GM12873 (cell line): ENCODE data around the gene CYP2S1.

Experiments
- TF ChIP-seq, protein P1 (sequence below): IDR thresholded peaks from 2 replicates; pipeline ENCODE4 v1.5.1; 2012; ENCODE audit warnings: low read depth, mild to moderate bottlenecking, moderate library complexity, low read length, control low read depth; ENCODE audit not compliant: insufficient read depth; ENCODE audit errors: missing control alignments

The CYP2S1 gene

DNA sequence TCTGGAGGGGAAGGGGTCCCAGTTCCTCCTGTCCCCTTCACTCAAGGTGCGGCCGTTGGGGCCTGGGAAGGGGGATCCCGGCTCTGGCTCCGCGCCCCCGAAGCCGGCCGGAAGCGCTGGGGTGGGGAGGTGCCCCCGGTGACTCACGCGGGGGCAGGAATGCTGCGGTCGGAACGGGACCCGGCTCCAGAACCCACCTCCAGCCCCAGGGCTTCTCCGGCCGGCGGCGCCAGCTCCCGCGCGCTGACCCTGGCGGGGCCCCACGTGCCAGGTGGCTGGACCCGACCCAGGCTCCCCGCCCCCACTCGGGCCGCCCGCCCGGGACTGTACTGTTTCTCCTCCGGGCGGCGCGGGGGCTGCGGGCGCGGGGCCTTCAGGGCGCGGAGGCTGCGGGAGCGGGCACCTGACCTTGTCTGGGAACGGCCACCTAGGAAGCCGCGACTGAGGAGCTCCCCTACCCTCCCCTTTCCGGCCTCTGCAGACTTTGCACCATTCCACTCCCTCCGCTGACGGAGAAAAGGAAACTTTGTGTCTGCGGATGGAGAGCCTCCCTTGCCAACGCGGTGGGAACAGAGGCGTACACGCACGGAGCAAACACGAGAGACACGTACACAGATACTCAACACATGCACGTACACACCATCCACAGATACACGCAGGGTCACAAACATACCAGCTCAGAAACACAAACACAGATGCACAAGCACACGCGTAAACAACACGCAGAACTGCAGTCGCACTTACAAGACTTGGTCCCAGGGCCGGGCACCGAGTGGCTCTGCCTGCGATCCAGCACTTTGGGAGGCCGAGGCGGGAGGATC is 33.2 kb downstream of the CYP2S1 start:
- TF ChIP-seq, protein P1, sequence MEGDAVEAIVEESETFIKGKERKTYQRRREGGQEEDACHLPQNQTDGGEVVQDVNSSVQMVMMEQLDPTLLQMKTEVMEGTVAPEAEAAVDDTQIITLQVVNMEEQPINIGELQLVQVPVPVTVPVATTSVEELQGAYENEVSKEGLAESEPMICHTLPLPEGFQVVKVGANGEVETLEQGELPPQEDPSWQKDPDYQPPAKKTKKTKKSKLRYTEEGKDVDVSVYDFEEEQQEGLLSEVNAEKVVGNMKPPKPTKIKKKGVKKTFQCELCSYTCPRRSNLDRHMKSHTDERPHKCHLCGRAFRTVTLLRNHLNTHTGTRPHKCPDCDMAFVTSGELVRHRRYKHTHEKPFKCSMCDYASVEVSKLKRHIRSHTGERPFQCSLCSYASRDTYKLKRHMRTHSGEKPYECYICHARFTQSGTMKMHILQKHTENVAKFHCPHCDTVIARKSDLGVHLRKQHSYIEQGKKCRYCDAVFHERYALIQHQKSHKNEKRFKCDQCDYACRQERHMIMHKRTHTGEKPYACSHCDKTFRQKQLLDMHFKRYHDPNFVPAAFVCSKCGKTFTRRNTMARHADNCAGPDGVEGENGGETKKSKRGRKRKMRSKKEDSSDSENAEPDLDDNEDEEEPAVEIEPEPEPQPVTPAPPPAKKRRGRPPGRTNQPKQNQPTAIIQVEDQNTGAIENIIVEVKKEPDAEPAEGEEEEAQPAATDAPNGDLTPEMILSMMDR = no peak

DNA sequence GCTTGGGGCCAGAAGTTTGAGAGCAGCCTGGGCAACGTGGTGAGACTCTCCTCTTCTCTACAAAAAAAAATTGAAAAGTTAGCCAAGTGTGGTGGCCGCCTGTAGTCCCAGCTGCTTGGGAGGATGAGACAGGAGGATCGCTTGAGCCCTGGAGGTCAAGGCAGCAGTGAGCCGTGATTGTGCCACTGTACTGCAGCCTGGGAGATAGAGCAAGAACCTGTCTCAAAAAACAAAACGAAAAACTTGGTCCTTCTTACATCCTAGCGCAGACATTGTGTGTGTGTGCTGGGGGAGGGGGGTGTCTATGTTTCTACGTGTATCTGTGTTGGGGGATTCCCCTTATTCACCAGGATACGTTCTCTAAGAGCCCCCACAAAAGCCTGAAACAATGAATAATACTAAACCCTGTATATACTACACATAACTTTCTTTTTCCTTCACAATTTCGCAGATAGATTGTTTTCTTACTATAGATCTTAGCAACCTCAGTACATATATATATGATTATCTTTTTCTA is 33.9 kb downstream of the CYP2S1 start:
- TF ChIP-seq, protein P1 = no peak

DNA sequence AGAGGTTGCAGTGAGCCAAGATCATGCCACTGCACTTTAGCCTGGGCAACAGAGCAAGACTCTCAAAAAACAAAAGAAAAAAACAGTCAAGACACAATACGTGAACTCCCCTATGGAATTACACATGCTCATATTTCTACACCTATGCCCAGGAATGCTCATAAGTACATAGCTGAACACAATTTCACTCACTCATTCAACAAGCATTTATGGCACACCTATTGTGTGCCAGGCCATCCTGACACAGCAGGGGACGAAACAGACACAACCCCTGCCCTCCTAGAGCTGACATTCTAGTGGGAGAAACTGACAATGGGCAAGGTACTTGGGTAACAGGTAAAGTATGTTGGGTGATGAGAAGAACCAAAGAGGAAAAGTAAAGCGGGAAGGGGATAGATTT is 35.5 kb downstream of the CYP2S1 start:
- TF ChIP-seq, protein P1 = no peak

DNA sequence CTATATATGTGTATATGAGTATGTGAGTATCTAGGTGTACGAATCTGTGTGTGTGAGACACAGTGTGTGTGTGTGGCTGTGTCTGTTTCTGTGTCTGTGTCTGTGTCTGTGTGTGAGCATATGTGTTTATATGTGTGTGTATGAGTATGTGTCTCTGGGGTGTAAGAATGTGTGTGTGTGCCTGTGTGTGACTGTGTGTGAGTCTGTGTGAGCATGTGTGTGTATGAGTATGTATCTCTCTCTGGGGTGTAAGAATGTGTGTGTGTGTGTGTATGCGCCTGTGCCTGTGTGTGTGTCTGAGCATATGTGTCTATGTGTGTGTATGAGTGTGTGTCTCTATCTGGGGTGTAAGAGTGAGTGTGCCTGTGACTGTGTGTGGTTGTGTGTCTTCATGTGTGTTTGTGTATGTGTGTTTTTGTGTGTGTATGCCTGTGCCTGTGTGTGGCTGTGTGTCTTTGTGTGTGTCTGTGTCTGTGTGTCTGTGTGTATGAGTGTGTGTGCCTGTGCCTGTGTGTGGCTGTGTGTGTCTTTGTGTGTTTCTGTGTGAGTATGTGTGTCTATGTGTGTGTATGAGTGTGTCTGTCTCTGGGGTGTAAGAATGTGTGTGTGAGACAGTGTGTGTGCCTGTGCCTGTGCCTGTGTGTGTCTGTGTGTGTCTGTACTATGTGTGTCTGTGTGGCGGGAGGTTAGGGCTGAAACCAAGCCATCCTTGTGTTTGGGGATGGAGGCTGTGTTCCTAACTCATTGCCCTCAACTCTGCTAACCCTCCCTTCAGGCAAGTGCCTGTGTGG is 37.2 kb downstream of the CYP2S1 start:
- TF ChIP-seq, protein P1 = no peak

DNA sequence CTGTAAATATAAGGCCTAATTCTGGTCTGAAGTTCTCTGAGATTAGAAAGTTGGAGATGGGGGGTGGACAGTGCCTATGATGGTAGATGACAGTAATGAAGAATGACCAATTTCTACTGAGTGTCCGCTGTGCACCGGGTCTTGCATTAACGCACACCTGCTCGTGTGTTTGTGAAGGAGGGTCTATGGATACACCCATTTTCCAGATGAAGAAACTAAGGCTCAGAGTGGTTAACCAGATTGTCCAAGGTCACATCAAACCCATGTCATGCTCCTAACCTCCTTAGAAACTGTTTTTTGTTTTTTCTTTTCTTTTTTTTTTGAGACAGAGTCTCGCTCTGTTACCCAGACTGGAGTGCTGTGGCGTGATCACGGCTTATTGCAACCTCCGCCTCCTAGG is 39.7 kb downstream of the CYP2S1 start:
- TF ChIP-seq, protein P1 = no peak

DNA sequence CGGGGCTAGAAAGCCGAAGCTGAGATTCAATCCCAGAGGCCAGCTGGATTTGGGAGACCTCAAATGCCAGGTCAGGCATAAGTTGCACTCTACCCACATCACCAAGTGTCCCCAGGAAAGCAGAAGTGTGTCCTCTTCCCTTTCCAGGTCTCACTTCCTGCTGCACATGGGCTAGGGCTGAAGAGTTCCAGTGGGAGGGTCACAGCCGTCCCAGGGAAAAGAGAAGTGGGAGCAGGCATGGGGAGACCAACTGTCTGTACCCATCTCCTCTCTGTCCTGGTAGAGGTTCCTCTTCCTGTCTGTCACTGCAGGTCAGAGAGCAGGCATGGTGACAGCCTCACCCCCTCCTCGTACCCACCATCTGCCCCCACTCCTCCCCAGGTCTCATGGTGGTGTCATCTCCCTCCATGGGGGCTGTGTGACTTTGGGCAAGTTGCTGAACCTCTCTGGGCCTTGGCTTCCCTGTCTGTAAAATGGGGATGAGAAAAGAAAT is 40.8 kb downstream of the CYP2S1 start:
- TF ChIP-seq, protein P1 = no peak
